Measurements from ENCODE around the gene ASTN2.

Gene ASTN2

GRCh38 chr9:117125531-117125930, 289.3 kb downstream of the ASTN2 start:
- Histone ChIP-seq H3K27me3 (ENCODE audit: control insufficient read depth, low read length) (no peaks in the 10 kb centered on the region), H3K9me2 (replicated peaks; ENCODE audit: control insufficient read depth, low read length) (no peaks in the 10 kb centered on the region), H3K4me3 (ENCODE audit: low read length) (no peak overlapping the region), H3K9me3 (ENCODE audit: control insufficient read depth, insufficient read depth, low read length) (no peaks in the 10 kb centered on the region), H3K36me3 (ENCODE audit: control insufficient read depth, low read length) (peaks cover 22% of the 10 kb centered on the region), H3K79me2 (ENCODE audit: control insufficient read depth, low read length) (no peaks in the 10 kb centered on the region), H3K4me2 (ENCODE audit: low read length) (no peak overlapping the region), H3K4me1 (ENCODE audit: control insufficient read depth, low read length) (peaks cover 10% of the 10 kb centered on the region), H4K20me1 (ENCODE audit: control insufficient read depth, insufficient read depth, low read depth, low read length) (no peaks in the 10 kb centered on the region), H3F3A (ENCODE audit: control insufficient read depth, insufficient read depth) (no peaks in the 10 kb centered on the region), H3K27ac (ENCODE audit: low read depth, low read length) (no peak overlapping the region)
- TF ChIP-seq CTCF (IDR thresholded peaks at IDR 0.05; ENCODE audit: low read depth, low read length, poor library complexity, severe bottlenecking), result no peak
- TF ChIP-seq EZH2phosphoT487 (IDR thresholded peaks at IDR 0.05; ENCODE audit: borderline replicate concordance, low read length), result no peak

GRCh38 chr9:117123729-117124128, 291.1 kb downstream of the ASTN2 start:
- H4K20me1 ChIP-seq (ENCODE audit: control insufficient read depth, insufficient read depth, low read depth, low read length), result no peaks in the 10 kb centered on the region
- no peak overlapping the region for H3K4me3 ChIP-seq (ENCODE audit: low read length)
- H3F3A ChIP-seq (ENCODE audit: control insufficient read depth, insufficient read depth), result no peaks in the 10 kb centered on the region
- H3K27me3 ChIP-seq (ENCODE audit: control insufficient read depth, low read length), result no peaks in the 10 kb centered on the region
- no peak overlapping the region for H3K4me2 ChIP-seq (ENCODE audit: low read length)
- no peaks in the 10 kb centered on the region for H3K9me2 ChIP-seq (replicated peaks; ENCODE audit: control insufficient read depth, low read length)
- H3K79me2 ChIP-seq (ENCODE audit: control insufficient read depth, low read length), result no peaks in the 10 kb centered on the region
- no peaks in the 10 kb centered on the region for H3K9me3 ChIP-seq (ENCODE audit: control insufficient read depth, insufficient read depth, low read length)
- H3K27ac ChIP-seq (ENCODE audit: low read depth, low read length), result no peak overlapping the region
- no peaks in the 10 kb centered on the region for H3K4me1 ChIP-seq (ENCODE audit: control insufficient read depth, low read length)
- peaks cover 25% of the 10 kb centered on the region for H3K36me3 ChIP-seq (ENCODE audit: control insufficient read depth, low read length)
- TF ChIP-seq CTCF (IDR thresholded peaks at IDR 0.05; ENCODE audit: low read depth, low read length, poor library complexity, severe bottlenecking) (no peak), EZH2phosphoT487 (IDR thresholded peaks at IDR 0.05; ENCODE audit: borderline replicate concordance, low read length) (no peak)

GRCh38 chr9:117122953-117123352, 291.9 kb downstream of the ASTN2 start:
- no peaks in the 10 kb centered on the region for H3F3A ChIP-seq (ENCODE audit: control insufficient read depth, insufficient read depth)
- no peaks in the 10 kb centered on the region for H3K79me2 ChIP-seq (ENCODE audit: control insufficient read depth, low read length)
- no peak overlapping the region for H3K4me3 ChIP-seq (ENCODE audit: low read length)
- H3K9me2 ChIP-seq (replicated peaks; ENCODE audit: control insufficient read depth, low read length), result no peaks in the 10 kb centered on the region
- H3K4me1 ChIP-seq (ENCODE audit: control insufficient read depth, low read length), result no peaks in the 10 kb centered on the region
- H3K27me3 ChIP-seq (ENCODE audit: control insufficient read depth, low read length), result no peaks in the 10 kb centered on the region
- H3K9me3 ChIP-seq (ENCODE audit: control insufficient read depth, insufficient read depth, low read length), result no peaks in the 10 kb centered on the region
- peaks cover 25% of the 10 kb centered on the region for H3K36me3 ChIP-seq (ENCODE audit: control insufficient read depth, low read length)
- no peaks in the 10 kb centered on the region for H4K20me1 ChIP-seq (ENCODE audit: control insufficient read depth, insufficient read depth, low read depth, low read length)
- no peak overlapping the region for H3K4me2 ChIP-seq (ENCODE audit: low read length)
- no peak for TF ChIP-seq EZH2phosphoT487 (IDR thresholded peaks at IDR 0.05; ENCODE audit: borderline replicate concordance, low read length)
- TF ChIP-seq CTCF (IDR thresholded peaks at IDR 0.05; ENCODE audit: low read depth, low read length, poor library complexity, severe bottlenecking), result no peak
- H3K27ac ChIP-seq (ENCODE audit: low read depth, low read length), result no peak overlapping the region

- no peaks in the 10 kb centered on the region for H3F3A ChIP-seq (ENCODE audit: control insufficient read depth, insufficient read depth)
- no peaks in the 10 kb centered on the region for H3K9me3 ChIP-seq (ENCODE audit: control insufficient read depth, insufficient read depth, low read length)
- no peaks in the 10 kb centered on the region for H3K27me3 ChIP-seq (ENCODE audit: control insufficient read depth, low read length)
- no peaks in the 10 kb centered on the region for H3K79me2 ChIP-seq (ENCODE audit: control insufficient read depth, low read length)
- no peak overlapping the region for H3K4me2 ChIP-seq (ENCODE audit: low read length)
- H3K4me1 ChIP-seq (ENCODE audit: control insufficient read depth, low read length), result no peaks in the 10 kb centered on the region
- no peak overlapping the region for H3K4me3 ChIP-seq (ENCODE audit: low read length)
- peaks cover 25% of the 10 kb centered on the region for H3K36me3 ChIP-seq (ENCODE audit: control insufficient read depth, low read length)
- no peaks in the 10 kb centered on the region for H3K9me2 ChIP-seq (replicated peaks; ENCODE audit: control insufficient read depth, low read length)
- TF ChIP-seq CTCF (IDR thresholded peaks at IDR 0.05; ENCODE audit: low read depth, low read length, poor library complexity, severe bottlenecking) (no peak), EZH2phosphoT487 (IDR thresholded peaks at IDR 0.05; ENCODE audit: borderline replicate concordance, low read length) (no peak)
- H3K27ac ChIP-seq (ENCODE audit: low read depth, low read length), result no peak overlapping the region
- no peaks in the 10 kb centered on the region for H4K20me1 ChIP-seq (ENCODE audit: control insufficient read depth, insufficient read depth, low read depth, low read length)
Measured at GRCh38 chr9:117122102-117122501, 292.8 kb downstream of the ASTN2 start.

Data from DOHH2 (cell line).